ENCODE measurements around the gene STAM2. TPM values are rescaled to one million over a fixed set of nuclear protein-coding genes. Genes with fewer than 3 reads are reported as not detected.
A peak's percentile ranks its signal among the peaks of the same experiment; 100 is the strongest.

STAM2 gene
- total RNA-seq, 1 experiment from 2014 or later = 27.6 TPM

DNA sequence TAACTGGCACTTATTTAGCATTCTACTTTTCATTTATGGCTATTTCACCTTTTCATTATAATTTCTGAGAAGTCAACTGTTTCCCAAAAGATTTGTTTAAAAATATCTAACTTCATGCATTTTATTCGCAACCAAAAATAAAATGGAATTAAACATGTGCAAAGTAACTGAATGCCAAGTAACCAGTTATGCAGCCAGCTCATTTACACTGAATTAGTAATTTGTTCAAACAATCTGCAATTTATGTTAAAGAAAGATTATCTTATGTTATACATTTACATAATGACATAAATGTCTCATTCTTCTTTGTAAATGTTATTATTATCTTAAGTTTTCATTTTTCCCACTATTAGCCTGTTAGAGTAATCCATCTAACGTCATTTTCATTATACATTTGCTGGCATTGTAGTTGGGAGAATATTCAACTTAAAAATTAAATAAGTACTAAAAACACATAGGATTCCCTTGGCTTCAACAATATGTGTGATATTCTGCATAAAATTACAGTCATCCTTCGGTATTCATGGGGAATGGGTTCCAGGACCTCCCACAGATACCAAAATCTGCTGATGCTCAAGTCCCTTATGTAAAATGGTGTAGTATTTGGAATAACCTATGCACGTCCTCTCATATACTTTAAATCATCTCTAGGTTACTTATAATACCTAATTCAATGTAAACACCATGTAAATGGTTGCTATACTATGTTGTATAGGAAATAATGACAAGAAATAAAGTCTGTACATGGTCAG is 43.7 kb upstream of the STAM2 start:
- H3K4me1 Mint-ChIP-seq (ENCODE audit: insufficient read depth, unreplicated experiment) = peaks cover 13% of the 10 kb centered on the region
- TF ChIP-seq, protein P1, sequence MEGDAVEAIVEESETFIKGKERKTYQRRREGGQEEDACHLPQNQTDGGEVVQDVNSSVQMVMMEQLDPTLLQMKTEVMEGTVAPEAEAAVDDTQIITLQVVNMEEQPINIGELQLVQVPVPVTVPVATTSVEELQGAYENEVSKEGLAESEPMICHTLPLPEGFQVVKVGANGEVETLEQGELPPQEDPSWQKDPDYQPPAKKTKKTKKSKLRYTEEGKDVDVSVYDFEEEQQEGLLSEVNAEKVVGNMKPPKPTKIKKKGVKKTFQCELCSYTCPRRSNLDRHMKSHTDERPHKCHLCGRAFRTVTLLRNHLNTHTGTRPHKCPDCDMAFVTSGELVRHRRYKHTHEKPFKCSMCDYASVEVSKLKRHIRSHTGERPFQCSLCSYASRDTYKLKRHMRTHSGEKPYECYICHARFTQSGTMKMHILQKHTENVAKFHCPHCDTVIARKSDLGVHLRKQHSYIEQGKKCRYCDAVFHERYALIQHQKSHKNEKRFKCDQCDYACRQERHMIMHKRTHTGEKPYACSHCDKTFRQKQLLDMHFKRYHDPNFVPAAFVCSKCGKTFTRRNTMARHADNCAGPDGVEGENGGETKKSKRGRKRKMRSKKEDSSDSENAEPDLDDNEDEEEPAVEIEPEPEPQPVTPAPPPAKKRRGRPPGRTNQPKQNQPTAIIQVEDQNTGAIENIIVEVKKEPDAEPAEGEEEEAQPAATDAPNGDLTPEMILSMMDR (IDR thresholded peaks at IDR 0.05; ENCODE audit: unreplicated experiment) = no peak
- intact Hi-C loops (cut with micrococcal nuclease) = no loop called here
- no peaks in the 10 kb centered on the region for H3K9me3 Mint-ChIP-seq (ENCODE audit: unreplicated experiment)
- POLR2A ChIA-PET = no interaction called here
- no peak for DNase-seq (ENCODE audit: unreplicated experiment)
- no TSS peak for BruUV-seq (replicated peaks)
- no peaks in the 10 kb centered on the region for H3K36me3 Mint-ChIP-seq (ENCODE audit: insufficient read depth, unreplicated experiment)
- no peak overlapping the region for H3K4me3 Mint-ChIP-seq (ENCODE audit: unreplicated experiment)
- H3K27ac Mint-ChIP-seq (ENCODE audit: low read depth, unreplicated experiment) = no peak overlapping the region
- CTCF ChIA-PET = no interaction called here
- no peaks in the 10 kb centered on the region for H3K27me3 Mint-ChIP-seq (ENCODE audit: insufficient read depth, unreplicated experiment)

DNA sequence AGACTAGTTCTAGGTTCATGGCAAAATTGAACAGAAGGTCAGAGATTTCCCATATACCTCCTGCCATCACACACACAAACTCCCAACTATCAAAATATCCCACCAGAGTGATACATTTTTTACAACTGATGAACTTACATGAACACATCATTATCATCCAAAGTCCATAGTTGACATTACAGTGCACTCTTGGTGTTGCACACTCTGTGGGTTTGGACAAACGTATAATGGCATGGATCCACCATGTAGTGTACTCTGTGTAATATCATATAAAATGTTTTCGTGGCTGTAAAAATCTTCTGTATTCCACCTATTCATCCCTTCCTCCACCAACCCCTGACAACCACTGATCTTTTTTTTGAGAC is 25.9 kb upstream of the STAM2 start:
- ChIA-PET CTCF (interaction anchor here (0.6 to 2.0 kb wide), 3 partner anchors 242 to 269 kb away, joined by 3 to 6 read pairs (median 4); no protein-coding TSS in a partner anchor), POLR2A (interaction anchor here (0.9 to 3.4 kb wide), 7 partner anchors 8 to 275 kb away, joined by 3 to 29 read pairs (median 7); partner anchors contain the start of gene STAM2)
- H3K27me3 Mint-ChIP-seq (ENCODE audit: insufficient read depth, unreplicated experiment) = no peaks in the 10 kb centered on the region
- no TSS peak for BruUV-seq (replicated peaks)
- H3K36me3 Mint-ChIP-seq (ENCODE audit: insufficient read depth, unreplicated experiment) = no peaks in the 10 kb centered on the region
- peaks cover 26% of the 10 kb centered on the region for H3K4me1 Mint-ChIP-seq (ENCODE audit: insufficient read depth, unreplicated experiment)
- intact Hi-C loops (cut with micrococcal nuclease) = loop anchor here (2.0 kb wide), 1 partner anchor 515 kb away; the partner anchor contains the start of gene PRPF40A
- TF ChIP-seq, protein P1 (IDR thresholded peaks at IDR 0.05; ENCODE audit: unreplicated experiment) = no peak
- peak overlapping the region; percentile 74 for H3K27ac Mint-ChIP-seq (ENCODE audit: low read depth, unreplicated experiment)
- DNase-seq (ENCODE audit: unreplicated experiment) = no peak
- peak overlapping the region; percentile 53 for H3K4me3 Mint-ChIP-seq (ENCODE audit: unreplicated experiment)
- no peaks in the 10 kb centered on the region for H3K9me3 Mint-ChIP-seq (ENCODE audit: unreplicated experiment)

DNA sequence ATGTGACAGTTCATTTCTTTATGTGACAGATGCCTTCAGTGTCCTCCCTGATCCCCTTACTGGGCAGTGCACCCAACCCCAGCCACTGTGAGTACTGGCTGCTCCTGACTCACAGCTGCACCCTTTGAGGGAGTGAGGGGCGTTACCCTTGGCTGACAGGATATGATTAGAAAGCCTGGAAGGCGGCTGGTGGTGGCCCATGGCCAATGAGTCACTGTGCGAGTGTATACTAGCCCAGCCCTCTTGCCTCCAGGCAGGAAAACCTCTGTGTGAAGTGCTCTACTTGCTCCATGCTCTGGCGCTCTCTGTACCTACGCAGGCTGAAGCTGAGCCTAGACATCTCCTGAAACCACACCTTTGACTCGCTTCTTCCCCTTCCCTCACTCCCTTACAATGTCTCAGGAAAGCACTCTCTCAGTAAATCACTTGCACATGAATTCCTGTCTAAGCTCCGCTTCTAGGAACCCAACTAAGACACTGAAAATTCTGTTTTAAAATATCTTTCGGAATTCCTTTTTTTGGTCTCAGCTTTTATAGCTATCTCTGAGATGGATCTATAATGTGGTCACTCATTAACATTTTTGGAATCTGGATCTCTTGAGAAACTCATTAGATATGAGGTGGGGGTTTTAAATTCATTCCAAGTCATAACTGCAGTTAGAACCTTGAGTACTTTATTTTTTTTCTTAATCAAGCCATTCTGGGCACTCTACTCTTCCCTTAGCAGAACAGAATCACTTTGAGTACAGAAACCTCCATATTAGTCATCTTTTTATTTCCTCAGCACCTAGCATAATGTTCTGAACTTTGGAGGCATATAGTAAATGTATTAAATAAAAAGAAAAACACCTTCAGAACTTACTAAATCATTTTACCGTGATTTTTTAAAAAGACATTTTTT is 25.3 kb upstream of the STAM2 start:
- Mint-ChIP-seq H3K4me1 (ENCODE audit: insufficient read depth, unreplicated experiment) (peaks cover 26% of the 10 kb centered on the region), H3K27me3 (ENCODE audit: insufficient read depth, unreplicated experiment) (no peaks in the 10 kb centered on the region), H3K4me3 (ENCODE audit: unreplicated experiment) (peak overlapping the region; percentile 53), H3K9me3 (ENCODE audit: unreplicated experiment) (no peaks in the 10 kb centered on the region), H3K36me3 (ENCODE audit: insufficient read depth, unreplicated experiment) (no peaks in the 10 kb centered on the region), H3K27ac (ENCODE audit: low read depth, unreplicated experiment) (peak overlapping the region; percentile 74)
- TF ChIP-seq, protein P1 (IDR thresholded peaks at IDR 0.05; ENCODE audit: unreplicated experiment) = no peak
- peak; percentile 100 for DNase-seq (ENCODE audit: unreplicated experiment)
- ChIA-PET POLR2A (interaction anchor here (0.6 to 3.4 kb wide), 23 partner anchors 9 to 517 kb away, joined by 3 to 29 read pairs (median 4); partner anchors contain the start of genes FMNL2, PRPF40A and STAM2), CTCF (interaction anchor here (0.6 to 2.0 kb wide), 10 partner anchors 9 to 427 kb away, joined by 3 to 7 read pairs (median 3); partner anchors contain the start of gene STAM2)
- BruUV-seq (replicated peaks) = TSS peak; percentile 99
- intact Hi-C loops (cut with micrococcal nuclease) = loop anchor here (1.0 to 2.0 kb wide), 2 partner anchors 134 to 516 kb away; partner anchors contain the start of genes FMNL2 and PRPF40A

Measured in MCF 10A (cell line).